ENCODE data around the gene PRM3. TPM values are rescaled to one million over a fixed set of nuclear protein-coding genes. Genes with fewer than 3 reads are reported as not detected.

PRM3 gene
- total RNA-seq (2022) = not detected in 2 replicates
- not detected for Bru-seq, nascent RNA
- not detected for BruChase-seq, experiment 1, labeled RNA remaining after a 6-hour chase
- BruChase-seq, experiment 2, labeled RNA remaining after a 2-hour chase = not detected
- long read RNA-seq = 0 reads

- Mint-ChIP-seq H3K36me3 (ENCODE audit: insufficient read depth, unreplicated experiment) (no peaks in the 10 kb centered on the region), H3K4me3 (ENCODE audit: low read depth, unreplicated experiment) (no peak within 1 kb of the TSS), H3K9me3 (ENCODE audit: low read depth, unreplicated experiment) (peaks cover 4% of the 10 kb centered on the region), H3K27ac (ENCODE audit: unreplicated experiment) (no peak within 1 kb of the TSS), H3K4me1 (ENCODE audit: low read depth, unreplicated experiment) (no peaks in the 10 kb centered on the region), H3K27me3 (ENCODE audit: unreplicated experiment) (peaks cover 13% of the 10 kb centered on the region)
- BruUV-seq (replicated peaks) = no TSS peak
- no peak for TF ChIP-seq CTCF (IDR thresholded peaks at IDR 0.05; ENCODE audit: unreplicated experiment)
- CTCF ChIA-PET = interaction anchor here (0.6 to 1.2 kb wide), 2 partner anchors 17 to 315 kb away, joined by 3 to 4 read pairs; partner anchors contain the start of gene SOCS1
- no peak for DNase-seq
- intact Hi-C loops (cut with micrococcal nuclease; ENCODE audit: unreplicated experiment) = no loop called here
These were observed at the start of gene PRM3 for GRCh38 chr16:11272921-11273720. TSS of gene PRM3 (minus strand) at chr16:11273629. CDS start at chr16:11273595, 34 bp downstream.

- H3K27ac Mint-ChIP-seq (ENCODE audit: unreplicated experiment) = no peak overlapping the region
- no peak for DNase-seq
These were observed 49.4 kb upstream of the PRM3 start for GRCh38 chr16:11322823-11323222.

GRCh38 chr16:11321662-11322061 is 48.2 kb upstream of the PRM3 start:
- no peak for TF ChIP-seq CTCF (IDR thresholded peaks at IDR 0.05; ENCODE audit: unreplicated experiment)
- no peak for DNase-seq
- CTCF ChIA-PET = no interaction called here
- H3K36me3 Mint-ChIP-seq (ENCODE audit: insufficient read depth, unreplicated experiment) = no peaks in the 10 kb centered on the region
- no peaks in the 10 kb centered on the region for H3K4me1 Mint-ChIP-seq (ENCODE audit: low read depth, unreplicated experiment)
- no peak overlapping the region for H3K27ac Mint-ChIP-seq (ENCODE audit: unreplicated experiment)
- BruUV-seq (replicated peaks) = no TSS peak
- H3K27me3 Mint-ChIP-seq (ENCODE audit: unreplicated experiment) = no peaks in the 10 kb centered on the region
- intact Hi-C loops (cut with micrococcal nuclease; ENCODE audit: unreplicated experiment) = no loop called here
- H3K4me3 Mint-ChIP-seq (ENCODE audit: low read depth, unreplicated experiment) = no peak overlapping the region
- no peaks in the 10 kb centered on the region for H3K9me3 Mint-ChIP-seq (ENCODE audit: low read depth, unreplicated experiment)

More at GRCh38 chr16:11322823-11323222, 49.4 kb upstream of the PRM3 start:
- no peak for TF ChIP-seq CTCF (IDR thresholded peaks at IDR 0.05; ENCODE audit: unreplicated experiment)
- no peaks in the 10 kb centered on the region for H3K36me3 Mint-ChIP-seq (ENCODE audit: insufficient read depth, unreplicated experiment)
- CTCF ChIA-PET = no interaction called here
- intact Hi-C loops (cut with micrococcal nuclease; ENCODE audit: unreplicated experiment) = no loop called here
- H3K9me3 Mint-ChIP-seq (ENCODE audit: low read depth, unreplicated experiment) = no peaks in the 10 kb centered on the region
- no peak overlapping the region for H3K4me3 Mint-ChIP-seq (ENCODE audit: low read depth, unreplicated experiment)
- H3K4me1 Mint-ChIP-seq (ENCODE audit: low read depth, unreplicated experiment) = peaks cover under 1% of the 10 kb centered on the region
- BruUV-seq (replicated peaks) = no TSS peak
- H3K27me3 Mint-ChIP-seq (ENCODE audit: unreplicated experiment) = no peaks in the 10 kb centered on the region

- BruUV-seq (replicated peaks) = no TSS peak
- DNase-seq = no peak
- Mint-ChIP-seq H3K4me1 (ENCODE audit: low read depth, unreplicated experiment) (no peaks in the 10 kb centered on the region), H3K9me3 (ENCODE audit: low read depth, unreplicated experiment) (no peaks in the 10 kb centered on the region), H3K27me3 (ENCODE audit: unreplicated experiment) (no peaks in the 10 kb centered on the region), H3K36me3 (ENCODE audit: insufficient read depth, unreplicated experiment) (no peaks in the 10 kb centered on the region), H3K4me3 (ENCODE audit: low read depth, unreplicated experiment) (no peak overlapping the region), H3K27ac (ENCODE audit: unreplicated experiment) (no peak overlapping the region)
- CTCF ChIA-PET = no interaction called here
- intact Hi-C loops (cut with micrococcal nuclease; ENCODE audit: unreplicated experiment) = no loop called here
- TF ChIP-seq CTCF (IDR thresholded peaks at IDR 0.05; ENCODE audit: unreplicated experiment) = no peak
These were observed 46.7 kb upstream of the PRM3 start for GRCh38 chr16:11320170-11320569.

All from Calu3 (cell line).